HG02588 (cell line): ENCODE results near the gene ACTR8.

Experiments used
- ATAC-seq: cut with Tn5 transposase; IDR thresholded peaks from one replicate; pipeline ENCODE4 v1.9.1; 2021; ENCODE audit warnings: mild to moderate bottlenecking, moderate library complexity; ENCODE audit not compliant: unreplicated experiment

Gene ACTR8

DNA sequence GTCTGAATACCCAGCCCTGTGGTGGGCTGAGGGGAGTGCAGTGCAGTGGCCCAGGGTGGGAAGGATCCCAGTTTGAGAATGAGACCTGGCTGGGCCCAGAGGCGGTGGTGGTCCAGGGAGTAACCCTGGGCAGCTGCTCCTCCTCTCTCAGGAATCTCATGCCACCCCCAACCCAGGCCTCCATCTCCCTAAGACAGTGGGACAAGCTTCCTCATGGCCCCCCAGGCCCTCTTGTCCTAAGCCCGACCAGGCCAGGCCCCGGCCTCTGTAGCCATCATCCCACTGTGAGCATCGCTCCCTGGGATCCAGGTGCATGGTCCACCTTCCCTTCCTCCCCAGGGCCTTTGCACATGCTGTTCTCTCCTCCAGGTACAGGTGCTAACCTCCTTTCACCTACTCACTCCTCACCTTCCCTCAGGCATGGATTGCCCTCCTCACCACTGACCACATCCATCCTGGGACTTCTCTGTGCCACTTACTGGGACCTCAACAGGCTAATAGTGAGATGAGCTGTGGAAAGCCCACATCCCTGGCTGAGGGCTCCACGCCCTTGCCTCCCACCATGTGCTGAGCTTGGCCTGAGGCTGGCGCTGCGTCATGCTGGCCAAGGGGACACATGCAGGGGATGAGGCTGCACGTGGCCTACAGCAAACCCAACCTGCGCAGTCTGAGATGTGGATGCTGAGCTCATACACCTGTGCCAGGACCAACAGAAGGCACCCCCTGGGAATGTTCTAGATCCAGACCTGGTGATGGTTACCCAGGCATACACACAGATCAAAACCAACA lies 45.7 kb downstream of the ACTR8 start:
- ATAC-seq = no peak

DNA sequence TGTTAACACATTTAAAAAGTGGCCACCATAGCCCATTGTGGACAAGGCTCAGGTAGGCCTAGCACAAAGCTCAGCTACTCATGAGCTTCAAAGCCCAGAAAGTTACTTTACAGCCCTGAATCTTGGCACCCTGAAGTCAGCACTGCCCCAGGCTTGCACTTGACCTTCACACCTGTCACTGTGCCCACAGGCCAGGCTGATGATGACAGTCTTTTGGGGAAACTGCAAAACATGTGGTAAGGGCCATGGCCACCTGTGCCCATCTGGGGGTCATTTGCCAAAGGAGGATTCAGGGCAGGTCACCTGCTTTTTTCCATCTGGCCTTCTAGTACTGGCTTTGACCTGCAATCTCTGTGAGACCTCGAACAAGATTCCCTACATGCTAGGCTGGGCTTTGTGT lies 46.7 kb downstream of the ACTR8 start:
- ATAC-seq = no peak

DNA sequence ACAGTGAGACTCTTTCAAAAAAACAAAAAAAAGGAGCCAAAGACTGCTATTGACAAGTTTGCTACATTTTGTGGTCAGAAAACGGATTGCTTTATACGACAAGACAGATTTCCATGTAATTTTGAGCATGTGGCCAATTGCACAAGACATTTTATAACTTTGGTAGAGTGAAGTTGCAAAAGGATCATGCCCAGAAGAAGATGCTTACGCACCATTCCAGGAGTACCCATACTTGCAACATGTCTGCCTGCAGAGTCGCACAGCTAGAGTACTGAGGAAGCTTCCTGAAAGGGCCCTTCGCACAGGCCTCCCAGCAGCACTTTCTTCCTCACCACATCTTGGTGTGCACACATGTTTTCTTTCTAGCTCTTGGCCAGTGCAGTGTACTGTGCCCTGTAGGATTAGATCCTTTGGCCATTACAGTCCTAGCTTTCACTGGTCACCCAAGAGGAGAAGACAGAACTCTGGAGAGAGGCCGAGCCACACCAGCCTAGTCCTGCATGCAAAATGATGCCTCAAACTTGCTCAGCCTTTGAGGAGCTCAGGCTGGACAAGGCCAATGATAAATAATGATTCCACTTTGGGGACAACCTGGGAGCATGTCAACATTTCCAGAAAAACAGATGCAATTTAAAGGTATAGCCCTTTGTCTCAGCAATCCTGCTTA lies 47.4 kb downstream of the ACTR8 start:
- ATAC-seq = no peak

DNA sequence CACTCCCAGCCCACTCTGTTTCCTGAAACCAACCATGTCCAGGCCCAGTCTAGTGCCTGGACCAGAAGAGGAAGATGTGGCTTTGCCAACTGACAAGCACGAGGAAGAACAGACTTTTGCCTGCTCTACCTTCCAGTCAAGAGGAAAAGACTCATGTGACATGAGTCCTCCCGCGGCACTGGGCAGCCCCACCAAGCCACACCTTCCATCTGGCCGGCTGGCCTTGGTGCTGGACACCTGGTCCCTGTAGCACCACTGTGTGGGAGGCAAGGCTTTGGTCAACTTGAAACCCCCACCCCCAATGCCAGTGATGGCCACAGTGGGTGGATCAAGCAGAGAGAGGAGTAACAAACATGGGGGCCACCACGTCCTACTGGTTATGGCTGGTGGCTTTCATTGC lies 48.3 kb downstream of the ACTR8 start:
- no peak for ATAC-seq

DNA sequence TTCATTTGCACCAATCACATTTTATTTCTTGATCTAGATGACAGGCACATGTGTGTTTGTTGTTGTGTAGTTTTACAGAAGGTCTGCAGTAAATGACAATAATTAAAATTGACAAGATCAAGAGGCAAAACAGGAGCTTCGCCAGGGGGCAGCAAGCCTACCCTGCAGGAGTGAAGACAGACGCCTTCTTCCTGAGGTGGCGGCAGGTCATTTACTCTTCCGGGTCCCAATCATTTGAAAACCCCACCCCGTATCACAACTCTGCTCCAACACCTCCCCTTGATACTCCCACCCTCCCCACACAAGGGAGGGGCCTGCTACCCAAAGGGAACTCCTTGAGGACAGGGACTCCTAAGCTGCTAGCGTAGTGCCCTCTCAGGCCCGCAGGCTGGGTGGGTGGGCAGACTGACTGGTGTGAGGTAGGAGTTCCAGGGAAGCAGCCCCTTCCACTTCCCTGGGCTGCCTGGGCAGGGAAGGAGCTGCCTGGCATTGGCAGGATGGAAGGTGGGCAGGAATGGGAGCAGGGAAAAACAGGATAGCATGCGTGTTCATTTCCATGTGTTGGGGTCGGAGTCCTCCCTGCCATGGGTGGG lies 48.8 kb downstream of the ACTR8 start:
- ATAC-seq = no peak

DNA sequence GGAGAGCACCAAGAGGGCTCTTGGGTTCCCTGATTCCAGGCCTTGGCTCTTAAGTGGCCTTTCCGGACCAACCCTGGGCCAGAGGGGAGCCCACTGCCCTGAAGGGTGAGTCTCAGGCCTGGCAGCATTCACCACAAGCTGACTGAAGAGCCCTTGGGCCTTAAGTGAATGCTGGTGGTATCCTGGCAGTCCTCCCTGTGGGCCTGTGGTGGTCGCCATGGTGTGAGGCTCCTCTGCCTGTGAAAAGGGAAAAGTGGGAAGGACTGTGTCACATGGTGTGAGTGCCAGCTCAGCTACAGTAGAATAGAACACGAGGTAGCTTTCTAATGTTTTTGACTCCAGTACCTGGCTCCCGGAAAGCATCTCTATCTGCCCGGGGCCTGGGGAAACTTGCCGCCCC lies 51.0 kb downstream of the ACTR8 start:
- no peak for ATAC-seq

DNA sequence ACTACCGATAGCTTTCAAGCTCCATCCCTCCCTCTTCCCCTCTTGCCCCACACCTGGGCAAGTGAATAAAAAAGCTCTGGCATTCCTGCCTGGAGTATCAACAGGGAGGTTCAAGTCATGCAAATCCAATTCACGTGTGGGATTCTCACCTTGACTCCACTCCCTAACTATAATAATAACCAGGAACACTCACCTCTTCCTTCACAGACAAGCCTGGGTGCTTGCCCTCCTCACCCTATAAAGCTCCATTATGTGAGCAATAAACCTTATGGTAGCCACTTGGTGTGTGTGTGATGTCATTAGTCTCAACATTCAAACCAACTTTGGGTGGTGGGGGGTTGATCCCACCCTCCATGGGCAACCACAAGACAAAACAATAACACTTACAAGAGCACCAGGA lies 52.3 kb downstream of the ACTR8 start:
- ATAC-seq = no peak

DNA sequence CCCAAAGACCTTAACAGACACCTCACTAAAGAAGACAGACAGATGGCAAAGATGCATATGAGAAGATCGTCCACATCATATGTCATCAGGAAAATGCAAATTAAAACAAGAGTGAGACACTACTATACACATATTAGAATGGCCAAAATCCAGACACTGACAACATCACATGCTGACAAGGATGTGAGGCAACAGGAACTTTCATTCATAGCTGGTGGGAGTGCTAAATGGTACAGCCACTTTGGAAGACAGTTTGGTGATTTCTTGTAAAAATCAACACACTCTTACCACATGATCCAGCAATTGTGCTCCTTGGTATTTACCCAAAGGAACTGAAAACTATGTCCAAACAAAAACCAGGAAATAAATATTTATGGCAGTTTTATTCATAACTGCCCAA lies 53.4 kb downstream of the ACTR8 start:
- no peak for ATAC-seq

DNA sequence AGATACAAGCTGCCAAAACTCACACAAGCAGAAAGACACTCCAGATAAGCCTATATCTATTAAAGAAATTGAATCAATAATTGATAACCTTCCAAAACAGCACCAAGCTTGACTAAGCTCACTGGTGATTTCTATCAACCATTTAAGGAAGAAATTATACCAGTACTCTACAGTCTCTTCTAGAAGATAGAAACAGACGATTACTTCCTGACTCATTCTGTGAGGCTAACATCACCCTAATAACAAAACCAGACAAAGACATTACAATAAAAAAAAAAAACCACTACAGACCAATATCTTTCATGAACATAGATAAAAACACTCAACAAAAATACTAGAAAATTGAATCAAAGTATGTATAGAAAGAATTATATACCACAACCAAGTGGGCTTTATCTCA lies 55.9 kb downstream of the ACTR8 start:
- no peak for ATAC-seq

DNA sequence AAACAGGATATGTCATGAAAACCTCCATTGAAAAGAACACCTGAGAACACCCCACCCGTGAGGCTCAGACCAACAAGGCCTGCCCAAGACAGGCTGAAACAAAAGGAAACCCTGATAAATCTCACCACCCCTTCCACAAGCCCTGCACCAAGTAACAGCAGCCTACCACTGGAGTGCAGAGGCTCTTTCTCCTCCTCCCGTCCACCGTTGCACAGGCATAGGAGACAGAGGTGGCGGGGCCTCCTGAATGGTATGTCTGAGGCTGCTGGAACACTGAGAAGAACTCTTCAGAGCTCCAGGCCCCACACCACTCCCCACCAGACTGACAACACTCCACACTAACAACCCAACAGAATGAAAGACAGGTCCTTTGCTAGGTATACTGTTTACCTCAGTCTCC lies 57.2 kb downstream of the ACTR8 start:
- ATAC-seq = no peak

DNA sequence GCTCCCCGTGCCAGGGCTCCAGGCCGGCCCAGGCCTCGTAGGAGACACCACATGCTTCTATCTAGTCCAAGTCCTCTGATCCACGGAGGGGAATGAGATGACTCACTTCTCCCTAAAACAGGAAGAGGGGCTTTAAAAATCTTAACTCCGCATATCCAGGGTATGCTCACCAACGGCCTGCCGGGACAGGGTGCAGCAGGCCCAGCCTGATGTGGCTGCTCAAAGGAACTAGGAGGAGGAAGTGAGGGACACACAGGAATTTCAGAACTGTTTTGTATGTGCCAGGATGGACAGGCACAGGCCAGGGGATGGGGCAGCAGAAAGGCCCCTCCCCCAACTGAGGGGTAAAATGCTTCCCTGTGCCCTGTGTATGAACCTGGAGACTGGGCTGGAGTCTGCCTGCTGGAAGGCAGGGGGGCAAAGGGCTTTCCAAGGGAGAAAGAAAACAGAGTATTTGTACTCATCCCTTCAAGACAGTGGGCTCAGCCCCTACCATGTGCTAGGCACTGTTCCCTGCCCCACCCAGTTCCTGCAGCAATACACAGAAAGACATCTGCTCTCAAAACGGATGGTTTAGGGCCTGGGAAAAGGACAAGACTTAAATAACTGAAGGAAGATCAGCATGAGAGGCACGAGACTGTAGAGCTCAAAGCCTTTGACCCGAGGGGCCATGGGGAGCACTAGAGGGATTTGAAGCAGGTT lies 57.8 kb downstream of the ACTR8 start:
- no peak for ATAC-seq

DNA sequence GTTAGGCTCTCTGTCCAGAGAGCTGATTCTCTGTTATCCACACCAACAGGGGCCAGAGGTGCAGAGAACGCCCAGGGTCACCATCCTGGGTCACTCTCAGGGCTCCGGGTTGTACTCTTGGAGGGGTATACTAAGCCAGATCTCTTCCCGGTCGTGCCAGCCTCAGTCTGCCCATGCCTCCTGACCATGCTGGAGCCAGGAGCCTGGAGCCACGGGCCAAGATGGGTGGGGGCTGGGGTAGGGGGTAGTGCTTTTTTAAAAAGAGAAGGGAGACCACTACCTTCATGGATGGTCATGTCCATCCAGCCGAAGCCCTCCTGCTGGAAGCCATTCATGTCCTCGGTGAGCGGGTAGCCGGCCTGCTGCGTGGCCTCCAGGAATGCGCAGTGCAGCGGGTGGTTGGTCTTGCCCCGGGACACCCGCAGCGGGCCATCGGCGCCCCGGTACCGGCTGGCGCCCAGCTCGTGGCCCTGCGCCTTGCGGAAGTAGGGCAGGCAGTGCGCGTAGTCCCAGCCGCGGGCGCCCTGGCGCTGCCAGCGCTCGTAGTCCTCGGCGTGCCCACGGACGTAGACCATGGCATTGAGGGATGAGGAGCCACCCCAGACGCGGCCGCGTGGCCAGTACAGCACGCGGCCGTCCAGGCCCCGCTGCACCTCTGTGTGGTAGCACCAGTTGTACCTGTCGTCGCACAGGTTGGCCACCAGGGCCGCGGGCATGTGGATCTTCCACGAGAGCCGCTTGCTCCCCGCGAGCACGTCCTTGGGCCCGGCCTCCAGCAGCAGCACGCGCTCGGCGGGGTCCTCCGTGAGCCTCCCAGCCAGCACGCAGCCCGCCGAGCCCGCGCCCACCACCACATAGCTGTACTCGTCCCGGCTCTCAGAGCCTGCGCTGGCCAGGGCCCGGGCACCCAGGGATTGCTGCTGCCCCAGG lies 58.7 kb downstream of the ACTR8 start:
- ATAC-seq = no peak

DNA sequence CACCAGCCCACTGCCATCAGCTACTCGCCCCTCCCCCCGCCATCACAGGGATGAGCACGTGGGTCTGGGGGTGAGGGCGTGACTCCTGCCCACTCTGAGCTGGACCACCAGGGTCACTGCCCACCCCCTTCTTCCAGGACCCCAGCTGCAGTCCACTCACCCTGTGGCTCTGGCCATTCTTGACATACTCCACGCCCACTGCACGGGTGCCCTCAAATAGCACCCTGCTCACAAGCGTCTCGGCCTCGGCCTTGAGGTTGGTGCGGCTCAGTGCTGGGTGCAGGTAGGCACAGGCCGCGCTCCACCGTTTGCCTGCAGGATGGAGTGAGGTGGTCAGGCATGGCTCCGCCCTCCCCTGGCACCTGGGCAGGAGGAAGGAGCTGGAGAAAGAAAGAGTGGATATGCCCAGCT lies 59.6 kb downstream of the ACTR8 start:
- ATAC-seq = no peak

DNA sequence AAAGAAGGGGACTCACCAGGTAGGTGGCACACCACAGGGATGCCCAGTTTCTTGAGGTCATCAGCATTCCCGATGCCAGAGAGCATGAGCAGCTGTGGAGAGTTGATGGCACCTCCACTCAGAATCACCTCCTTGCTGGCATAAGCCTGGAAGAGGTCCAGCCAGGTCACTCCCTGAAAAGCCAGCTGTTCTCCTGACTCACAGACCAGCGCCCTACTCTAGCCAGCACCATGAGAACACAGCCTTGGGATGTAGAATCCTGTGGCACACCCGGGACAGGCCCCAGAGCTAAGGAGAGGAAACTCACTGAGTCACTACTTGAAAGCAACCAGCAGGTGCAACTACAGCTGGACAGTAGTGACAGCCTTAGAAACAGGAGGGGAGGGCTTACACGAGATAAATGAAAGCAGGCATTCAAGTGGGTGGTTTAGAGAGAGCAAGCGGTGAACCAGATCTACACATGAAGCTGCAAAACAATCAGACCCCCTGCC lies 60.3 kb downstream of the ACTR8 start:
- no peak for ATAC-seq

DNA sequence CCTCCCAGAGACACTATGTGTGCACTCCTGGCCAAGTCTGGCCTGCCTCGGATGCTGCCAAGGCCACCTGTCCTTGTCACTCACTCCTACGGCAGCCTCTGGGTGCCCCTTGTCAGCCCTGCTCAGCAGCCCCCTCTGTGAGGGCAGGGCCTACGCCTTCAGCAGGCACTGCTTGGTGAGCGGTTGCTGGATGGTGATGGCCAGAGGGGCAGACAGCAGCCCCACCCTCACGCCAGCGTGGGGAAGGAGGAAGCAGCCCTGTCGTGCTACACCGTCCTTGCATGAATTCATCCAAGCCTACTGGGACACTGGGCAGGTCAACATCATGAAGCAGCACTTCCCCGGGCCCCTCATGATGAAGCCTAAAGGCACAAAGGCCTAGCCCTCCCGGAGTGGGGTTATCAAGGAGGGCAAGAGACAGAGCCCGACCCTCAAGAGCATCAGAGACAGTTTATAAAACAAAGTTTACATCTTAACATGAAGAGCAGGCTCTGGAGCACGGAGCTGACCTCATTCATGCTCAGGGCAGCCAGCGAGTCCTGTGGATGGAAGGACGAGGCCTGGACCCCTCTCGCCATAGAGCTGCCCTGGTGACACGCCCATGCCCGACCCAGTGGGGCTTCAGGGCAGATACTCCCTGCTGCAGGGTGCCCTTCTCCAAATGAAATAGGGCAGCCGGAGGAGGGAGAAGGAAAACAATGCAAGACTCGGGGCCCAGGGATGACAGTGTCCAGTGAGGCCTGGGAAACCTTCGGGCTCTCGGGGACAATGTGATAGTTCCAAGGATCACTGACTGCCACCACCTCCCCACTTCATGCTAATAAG lies 61.0 kb downstream of the ACTR8 start:
- ATAC-seq = no peak

DNA sequence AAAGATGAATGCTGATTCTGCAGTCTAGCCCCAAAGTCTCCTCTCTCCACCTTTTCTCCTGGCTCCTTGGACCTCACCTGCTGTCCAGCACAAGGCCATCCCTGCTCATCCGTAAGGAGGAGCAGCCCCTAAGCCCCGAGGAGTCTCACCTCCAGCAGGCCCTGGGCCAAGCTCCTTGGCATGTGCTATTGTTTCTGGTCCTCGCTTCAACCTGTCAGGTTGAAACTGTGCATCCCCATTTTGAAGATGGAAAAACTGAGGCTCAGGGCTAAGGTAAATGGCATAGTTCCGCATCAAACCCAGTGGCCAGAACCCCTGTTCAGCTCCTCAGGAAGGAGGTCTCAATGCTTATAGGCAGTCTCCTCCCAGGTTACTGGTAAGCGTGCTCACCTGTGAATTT lies 61.9 kb downstream of the ACTR8 start:
- no peak for ATAC-seq

DNA sequence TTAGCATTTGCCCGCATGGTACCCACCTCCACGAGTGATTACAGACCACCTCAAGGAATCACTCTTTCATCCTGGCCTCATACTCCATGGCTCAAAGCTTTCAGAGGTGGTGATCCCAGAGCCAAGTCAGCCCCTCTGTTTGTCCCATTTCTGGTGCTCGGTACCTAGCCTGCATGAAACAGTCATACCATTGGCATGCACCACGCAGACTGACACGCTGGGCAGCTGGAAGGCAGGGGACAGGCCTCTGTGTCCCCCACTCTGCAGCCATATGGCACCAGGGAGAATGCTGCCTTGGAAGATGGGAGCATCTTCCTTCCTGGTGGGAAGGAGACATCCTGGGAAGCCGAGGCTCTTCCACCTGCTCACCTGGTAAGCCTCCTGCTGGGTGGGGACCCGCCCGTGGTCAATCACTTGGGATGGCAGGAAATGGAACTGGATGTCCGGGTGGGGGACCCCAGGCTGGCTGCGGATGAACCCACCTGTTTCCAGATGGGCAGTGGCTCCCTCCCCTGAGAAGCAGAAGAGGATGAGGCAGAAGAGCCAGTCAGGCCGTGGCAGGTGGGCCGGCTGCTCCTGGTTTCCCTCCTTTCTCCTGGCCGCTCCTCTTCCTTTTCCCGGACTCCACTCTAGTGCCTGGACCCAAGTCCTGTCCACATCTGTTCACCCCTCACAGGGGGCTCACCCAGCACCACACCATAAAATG lies 62.6 kb downstream of the ACTR8 start:
- no peak for ATAC-seq

DNA sequence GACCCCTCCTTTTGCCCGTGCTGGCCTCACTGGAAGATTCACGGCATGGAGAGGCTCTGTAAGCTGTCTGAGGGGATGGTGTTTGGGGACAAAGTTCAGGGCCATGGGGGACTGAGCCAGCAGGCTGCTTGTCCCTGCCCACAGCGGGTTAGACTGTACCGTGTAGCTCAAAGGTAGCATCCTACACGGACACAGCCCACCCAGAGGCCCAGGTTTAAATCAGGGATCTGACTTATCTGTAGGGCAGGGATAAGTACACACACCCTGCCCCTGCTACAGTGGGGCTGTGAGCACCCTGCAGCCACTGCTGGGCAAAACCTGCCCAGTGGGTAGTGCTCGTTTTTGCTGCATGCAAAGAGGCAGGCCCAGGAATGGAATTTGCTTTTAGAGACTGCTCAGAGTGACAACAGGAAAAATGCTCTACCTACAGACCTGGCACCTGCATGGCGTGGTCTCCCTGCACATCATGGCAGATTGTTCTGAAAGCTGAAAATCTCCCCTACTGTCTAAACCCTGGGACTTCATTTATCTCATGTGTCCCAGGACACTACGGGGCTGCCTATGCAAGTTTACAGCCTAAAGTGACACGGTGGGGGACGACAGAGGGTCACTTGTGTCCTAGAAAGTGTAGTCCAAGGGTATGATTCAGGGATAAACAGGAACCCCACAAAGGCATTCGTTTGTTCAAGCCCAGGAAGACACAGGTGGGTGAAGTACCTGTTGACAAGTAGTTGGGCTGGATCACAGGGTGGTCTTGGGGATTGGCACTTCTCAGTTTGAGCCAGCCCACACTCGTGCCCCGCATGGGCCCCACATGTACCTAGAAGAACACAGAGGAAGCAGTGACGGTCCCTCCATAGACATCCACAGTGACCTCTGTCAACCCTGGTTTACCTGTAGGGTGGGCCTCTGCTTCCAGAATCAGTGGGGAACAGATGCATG lies 63.5 kb downstream of the ACTR8 start:
- ATAC-seq = no peak
